Stimulated activated CD8-positive, alpha-beta memory T cell treated with anti-CD3 and anti-CD28 coated beads, Interleukin-4, amount 100 ng/mL, for 1 hour (primary cell): ENCODE measurements around the gene EDARADD.
"Not testable (repeated sequence)": the region's sequence is repeated elsewhere in the genome, so short reads cannot be mapped to it uniquely, and the experiment has no call there.

Experiments used
- DNase-seq, 2 donors: peaks; one replicate each; pipeline ENCODE4 v3.0.0-alpha.2; 2020; ENCODE audit warnings: low read depth in 2 of 2, low spot score in 1 of 2

EDARADD gene

DNA sequence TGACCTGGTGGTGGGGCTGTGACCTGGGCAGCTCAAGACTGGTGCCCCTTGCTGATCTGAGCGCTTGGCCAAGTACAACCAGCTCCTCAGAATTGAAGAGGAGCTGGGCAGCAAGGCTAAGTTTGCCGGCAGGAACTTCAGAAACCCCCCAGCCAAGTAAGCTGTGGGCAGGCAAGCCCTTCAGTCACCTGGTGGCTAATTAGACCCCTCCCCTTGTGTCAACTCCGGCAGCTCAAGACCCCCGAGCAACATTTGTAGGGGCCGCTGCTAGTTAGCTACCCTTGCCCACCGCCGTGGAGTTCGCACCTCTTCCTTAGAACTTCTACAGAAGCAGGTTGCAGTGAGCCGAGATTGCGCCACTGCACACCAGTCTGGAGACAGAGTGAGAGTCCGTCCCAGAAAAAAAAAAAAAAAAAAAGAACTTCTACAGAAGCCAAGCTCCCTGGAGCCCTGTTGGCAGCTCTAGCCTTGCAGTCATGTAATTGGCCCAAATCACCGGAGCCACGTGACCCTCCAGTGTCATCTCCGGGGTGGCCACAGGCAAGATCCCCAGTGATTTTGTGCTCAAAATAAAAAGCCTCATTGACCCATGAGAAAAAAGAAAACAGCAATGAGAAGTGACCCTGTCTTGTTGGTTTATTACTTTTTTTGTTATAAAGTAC, 90.4 kb downstream of the EDARADD start:
- DNase-seq: no peak

DNA sequence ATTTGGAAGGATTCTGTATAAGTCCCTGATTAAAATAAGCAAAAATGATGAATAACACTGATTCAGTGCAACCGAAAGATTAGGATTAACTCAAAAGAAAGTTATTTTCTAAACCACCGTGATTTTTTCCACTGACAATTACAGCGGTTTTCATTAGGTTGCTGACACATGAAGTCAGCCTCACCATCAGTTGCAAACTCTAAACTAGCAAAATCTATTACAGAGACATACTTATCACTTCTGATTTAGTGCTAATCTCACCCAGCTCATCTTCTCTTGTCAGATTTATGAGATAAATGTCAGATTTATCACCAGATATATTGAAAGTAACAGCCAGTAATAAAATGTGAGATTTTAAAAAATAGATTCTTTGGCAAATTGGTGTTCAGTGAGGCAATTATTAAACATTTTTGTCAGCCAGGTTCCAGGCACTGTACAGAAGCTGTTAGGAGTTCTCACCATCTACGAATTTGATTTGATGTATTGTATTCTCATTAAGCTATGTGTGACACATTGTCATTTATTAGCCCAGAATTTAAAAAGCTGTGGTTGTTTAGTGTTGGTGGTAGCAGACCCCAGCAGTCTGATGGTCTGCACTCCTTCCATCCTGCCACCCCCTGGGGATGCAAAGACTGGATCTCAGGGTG, 92.4 kb downstream of the EDARADD start:
- DNase-seq: no peak

DNA sequence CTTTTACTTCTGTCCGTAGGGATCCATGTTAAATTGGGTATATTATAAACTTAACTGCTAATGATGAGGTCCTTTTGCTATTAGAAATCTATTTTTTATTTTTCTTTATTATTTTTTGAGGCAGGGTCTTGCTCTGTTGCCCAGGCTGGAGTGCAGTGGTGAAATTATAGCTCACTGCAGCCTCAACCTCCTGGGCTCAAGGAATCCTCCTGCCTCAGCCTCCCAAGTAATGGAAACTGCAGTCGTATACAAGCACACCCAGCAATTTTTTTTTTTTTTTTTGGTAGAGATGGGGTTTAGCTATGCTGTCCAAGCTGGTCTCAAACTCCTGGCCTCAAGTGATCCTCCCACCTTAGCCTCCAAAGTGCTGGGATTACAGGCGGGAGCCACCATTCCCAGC, 95.1 kb downstream of the EDARADD start:
- DNase-seq: not testable (repeated sequence)

DNA sequence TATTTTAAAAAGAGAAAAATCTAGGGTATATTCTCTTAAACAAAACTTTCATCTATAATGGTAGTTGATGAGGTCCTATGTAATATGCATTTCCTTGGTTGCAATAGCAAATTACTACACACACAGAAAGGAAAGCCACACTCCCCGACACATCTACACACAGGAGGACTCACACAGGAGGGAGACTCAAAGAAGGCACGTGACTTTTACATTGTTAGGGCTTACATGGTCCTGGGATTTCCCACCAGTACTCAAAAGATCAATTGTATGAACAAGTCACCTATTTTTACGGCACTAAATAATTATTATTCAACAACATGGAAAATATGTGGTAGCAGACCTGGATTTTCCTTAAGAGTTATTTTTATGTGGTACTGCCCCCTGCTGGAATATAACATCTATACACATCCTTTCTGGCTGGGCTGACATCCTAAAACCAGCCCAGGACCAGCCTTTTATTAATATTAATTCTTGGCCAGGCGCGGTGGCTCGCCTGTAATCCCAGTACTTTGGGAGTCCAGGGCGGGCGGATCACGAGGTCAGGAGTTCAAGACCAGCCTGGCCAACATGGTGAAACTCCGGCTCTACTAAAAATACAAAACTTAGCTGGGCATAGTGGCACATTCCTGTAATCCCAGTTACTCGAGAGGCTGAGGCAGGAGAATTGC, 95.8 kb downstream of the EDARADD start:
- DNase-seq: no peak

DNA sequence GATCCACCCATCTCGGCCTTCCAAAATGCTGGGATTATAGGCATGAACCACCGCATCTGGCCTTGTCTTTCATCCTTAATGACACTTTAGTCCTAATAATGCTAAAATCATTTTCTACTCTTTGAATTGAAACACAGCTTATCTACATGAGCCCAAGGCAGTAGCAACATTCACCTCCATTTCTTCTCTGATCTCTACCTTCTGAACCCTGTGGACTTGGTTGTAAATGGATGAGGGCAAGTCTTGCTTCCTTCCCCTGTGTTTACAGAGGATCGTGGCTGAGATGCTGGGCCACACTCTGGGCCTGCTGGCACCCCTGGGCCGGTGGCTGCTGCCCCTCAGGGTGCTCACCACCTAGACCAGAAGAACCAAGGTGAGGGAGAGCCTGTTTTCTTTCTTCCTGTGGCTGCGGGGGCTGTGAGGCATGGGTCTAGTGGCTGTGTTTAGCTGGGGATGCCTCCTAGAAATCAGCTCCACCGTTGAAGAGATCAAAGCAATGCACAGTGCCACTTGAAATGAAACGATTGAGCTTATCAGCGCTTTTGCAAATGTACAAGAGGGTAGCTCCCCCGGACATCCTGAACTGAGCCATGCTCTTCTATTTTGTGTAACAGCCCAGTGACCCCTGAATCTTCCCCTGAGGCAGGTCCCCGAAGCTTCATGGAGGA, 97.5 kb downstream of the EDARADD start:
- DNase-seq: no peak

DNA sequence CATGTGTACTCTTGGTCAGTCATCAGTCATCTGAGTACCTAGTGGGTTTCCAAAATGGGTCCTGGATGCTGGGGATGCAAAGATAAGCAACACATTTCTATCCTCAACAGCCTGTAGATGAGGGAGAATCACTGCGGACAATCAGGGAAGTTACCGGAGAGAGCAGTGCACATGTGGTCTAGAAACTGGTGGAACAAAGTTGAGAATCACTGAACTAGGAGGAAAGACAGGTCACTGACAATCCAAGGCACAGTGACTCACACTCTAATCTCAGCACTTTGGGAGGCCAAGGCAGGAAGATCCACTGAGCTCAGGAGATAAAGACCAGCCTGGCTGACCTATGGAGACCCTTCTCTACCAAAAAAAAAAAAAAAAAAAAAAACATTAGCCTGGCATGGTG, 98.3 kb downstream of the EDARADD start:
- DNase-seq: no peak

DNA sequence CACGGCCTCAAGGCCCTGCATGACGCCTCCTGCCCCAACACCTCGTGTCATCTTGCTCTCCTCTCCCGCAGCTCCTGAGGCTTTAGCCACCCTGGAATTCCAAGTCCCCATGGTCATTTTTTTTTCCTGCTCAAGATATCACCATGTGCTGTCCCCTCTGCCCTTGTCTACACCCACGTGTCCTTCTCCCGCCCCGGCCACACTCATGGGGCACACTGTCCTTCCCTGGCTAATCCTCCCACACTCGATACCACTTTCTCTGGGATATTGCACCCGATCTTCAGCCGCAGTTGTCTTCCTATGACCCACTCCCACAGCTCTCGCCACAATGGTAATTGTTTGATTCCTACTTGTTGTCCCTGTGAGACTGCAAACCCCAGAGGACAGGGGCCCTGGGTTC, 100.0 kb downstream of the EDARADD start:
- DNase-seq: no peak

DNA sequence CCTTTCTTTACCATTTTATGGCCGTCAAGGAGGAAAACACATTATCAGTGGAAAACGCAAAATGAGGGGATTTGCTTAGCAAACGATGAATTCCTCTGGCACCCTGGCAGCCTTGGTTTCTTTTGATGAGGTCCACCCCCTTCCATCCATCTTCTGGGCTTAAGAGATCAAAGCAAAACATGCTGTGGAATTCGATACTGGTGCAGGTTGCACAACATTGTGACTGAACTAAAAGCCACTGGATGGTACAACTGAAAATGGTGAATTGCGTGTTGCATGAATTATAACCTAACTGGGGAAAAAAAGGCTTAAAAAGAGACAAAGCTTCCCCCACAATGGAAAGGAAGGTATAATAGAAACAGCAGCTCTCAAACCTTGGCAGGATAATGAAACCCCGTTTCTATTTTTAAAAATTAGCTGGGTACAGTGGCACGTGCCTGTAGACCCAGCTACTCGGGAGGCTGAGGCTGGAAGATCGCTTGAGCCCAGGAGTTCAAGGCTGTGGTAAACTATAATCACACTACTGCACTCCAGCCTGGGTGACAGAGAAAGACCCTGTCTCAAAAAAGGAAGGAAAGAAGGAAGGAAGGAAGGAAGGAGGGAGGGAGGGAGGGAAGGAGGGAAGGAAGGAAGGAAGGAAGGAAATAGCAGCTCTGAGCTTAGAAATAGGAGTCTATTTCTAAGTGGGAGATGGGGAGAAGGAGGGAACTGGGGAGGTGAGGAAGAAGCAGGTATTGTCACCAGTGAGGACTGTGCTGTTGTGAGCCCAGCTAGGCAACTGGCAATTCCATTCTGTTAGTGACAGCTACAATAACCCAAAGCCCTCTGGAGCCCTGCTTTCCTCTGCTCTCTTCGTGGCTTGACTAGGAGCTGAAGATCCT, 100.7 kb downstream of the EDARADD start:
- DNase-seq: no peak

DNA sequence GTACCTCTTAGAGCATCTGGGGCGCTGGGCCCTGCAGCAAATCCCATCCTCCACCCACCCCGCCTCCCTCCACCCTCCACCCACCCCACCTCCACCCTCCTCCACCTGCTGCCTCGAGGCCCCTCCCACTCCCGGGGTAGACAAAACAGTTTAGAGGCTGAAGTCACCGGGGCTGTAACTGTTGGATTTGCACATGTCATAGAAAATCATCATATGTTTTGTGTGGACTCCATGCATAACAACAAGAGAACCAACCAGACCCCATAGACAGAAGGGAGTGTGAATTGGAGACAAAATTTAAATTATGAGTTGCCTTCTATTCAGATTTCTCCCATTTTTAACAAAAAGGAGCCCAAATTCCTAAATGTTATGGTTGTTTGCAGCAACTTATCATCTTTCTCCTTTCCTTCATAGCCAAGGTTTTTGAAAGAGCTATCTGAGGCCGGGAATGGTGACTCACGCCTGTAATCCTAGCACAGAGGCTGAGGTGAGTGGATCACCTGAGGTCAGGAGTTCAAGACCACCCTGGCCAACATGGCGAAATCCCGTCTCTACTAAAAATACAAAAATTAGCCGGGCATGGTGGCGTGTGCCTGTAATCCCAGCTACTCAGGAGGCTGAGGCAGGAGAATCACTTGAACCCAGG, 101.5 kb downstream of the EDARADD start:
- no peak for DNase-seq

DNA sequence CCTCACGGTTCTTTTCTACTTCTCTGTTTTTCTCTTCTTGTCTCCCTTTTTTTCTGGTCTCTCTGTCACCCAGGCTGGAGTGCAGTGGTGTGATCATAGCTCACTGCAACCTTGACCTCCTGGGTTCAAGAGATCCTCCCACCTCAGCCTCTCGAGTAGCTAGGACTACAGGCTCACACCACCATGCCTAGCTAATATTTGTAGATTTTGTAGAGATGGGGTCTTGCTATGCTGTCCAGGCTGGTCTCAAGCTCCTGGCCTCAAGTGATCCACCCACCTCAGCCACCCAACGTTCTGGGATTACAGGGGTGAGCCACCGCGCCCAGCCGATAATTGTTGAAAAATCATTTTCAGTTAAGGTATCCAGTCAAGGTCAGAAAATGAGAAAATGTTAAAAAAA, 103.8 kb downstream of the EDARADD start:
- no peak for DNase-seq

DNA sequence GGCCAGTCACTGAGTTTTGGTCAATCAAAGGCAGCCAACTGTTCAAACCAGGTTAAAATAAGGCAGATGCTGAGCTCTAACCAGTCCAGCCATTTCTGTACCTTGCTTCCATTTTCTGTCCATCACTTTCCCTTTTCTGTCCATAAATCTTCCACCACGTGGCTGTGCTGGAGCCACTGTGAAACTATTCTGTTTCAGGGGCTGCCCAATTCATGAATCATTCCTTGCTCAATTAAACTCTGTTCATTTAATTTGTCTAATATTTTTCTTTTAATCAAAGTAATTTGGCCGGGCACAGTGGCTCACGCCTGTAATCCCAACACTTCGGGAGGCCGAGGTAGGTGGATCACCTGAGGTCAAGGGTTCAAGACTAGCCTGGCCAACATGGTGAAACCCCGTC, 107.0 kb downstream of the EDARADD start:
- no peak for DNase-seq

DNA sequence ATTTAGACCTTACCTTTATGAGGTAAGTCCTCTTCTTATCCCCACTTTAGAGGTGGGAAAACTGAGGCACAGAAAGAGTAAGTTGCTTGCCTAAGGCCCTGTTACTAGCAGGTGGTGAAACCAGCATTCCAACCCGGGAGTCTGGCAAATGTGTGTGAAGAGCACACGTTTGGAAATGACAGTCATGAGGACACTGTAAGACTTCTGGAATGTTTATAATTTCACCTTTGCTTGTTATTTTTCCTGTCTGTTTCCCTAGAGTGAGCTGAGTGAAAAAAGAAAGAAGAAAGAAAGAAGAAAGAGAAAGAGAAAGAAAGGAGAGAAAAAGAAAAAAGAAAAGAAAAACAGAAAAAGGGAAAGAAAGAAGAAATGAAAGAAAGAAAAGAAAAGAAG, 108.5 kb downstream of the EDARADD start:
- DNase-seq: no peak

DNA sequence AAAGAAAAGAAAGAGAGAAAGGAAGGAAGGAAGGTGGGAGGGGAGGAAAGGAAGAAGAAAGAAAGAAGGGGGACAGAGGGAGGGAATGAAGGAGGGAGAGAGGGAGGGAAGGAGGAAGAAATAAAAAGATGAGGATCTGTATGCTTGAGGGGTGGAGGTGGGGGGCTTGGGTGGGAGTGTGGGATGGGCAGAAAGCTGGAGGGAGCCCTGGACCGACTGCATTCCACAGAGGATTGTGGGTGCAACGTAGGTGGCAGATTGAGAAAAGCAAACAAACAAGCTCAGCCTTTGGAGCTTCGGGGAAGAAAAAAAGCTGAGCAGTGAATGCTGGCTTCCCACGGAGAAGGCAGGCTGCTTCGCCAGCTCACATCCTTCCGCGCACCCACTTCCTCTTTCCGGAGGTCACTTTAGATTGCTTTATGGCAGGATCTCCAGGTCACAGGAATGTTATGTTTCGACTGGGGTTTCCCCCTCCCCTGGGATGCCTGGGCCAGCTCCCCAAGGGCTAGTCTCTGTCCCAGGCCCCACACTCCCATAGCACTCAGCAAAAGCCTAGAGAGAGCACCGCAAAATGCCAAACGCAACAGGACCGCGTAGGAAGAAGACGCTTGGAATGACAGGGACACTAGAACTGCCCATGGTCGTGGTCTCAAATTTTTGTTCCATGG, 109.0 kb downstream of the EDARADD start:
- no peak for DNase-seq

DNA sequence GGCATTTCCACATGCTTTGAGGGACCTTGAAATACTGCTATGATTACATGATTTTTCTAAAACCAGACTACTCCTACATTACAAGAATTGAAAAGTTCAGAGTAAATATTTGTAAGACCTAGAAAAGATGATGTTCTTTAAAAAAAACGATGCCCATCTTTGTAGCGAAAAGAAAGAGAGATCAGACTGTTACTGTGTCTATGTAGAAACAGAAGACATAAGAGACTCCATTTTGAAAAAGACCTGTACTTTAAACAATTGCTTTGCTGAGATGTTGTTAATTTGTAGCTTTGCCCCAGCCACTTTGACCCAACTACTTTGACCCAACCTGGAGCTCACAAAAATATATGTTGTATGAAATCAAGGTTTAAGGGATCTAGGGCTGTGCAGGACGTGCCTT, 110.3 kb downstream of the EDARADD start:
- not testable (repeated sequence) for DNase-seq

DNA sequence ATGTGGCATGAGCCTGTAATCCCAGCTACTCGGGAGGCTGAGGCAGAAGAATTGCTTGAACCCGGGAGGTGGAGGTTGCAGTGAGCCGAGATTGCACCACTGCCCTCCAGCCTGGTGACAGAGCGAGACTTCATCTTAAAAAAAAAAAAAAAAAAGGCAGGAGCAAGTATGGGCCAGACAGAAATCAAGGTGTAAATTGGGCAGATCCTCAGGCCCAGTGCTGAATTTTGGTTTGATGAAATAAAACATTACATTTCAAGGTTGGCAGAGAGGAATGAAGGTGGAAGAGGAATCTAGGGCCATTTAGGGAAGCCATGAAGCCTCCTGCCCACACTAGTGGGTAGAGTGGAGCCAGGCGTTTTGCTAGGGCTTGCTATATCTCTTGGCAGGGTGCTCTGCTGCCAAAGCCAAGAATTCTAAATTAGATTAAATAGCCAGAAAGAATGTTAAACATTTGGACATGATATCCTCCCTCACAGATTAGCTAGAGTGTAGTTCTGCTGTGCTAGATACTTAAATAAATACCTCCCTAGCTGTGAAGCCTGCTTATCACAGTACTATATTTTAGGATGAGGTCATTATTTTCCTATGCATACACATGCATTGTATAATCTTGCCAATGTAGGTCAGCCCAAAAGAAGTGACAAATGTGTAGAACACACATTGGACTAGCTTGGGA, 113.1 kb downstream of the EDARADD start:
- no peak for DNase-seq

DNA sequence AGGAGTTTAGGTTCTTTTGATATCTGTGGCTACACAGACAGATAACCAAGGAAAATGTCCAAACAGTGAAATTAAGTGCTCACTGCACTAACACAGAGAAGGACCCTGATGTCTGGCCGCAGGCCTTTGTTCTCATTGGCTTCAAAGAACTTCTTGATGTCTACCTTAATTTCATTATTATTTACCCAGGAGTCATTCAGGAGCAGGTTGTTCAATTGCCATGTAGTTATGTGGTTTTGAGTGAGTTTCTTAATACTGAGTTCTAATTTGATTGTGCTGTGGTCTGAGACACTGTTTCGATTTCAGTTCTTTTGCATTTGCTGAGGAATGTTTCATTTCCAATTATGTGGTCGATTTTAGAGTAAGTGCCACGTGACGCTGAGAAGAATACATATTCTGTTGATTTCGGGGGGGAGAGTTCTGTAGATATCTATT, 114.5 kb downstream of the EDARADD start:
- no peak for DNase-seq

DNA sequence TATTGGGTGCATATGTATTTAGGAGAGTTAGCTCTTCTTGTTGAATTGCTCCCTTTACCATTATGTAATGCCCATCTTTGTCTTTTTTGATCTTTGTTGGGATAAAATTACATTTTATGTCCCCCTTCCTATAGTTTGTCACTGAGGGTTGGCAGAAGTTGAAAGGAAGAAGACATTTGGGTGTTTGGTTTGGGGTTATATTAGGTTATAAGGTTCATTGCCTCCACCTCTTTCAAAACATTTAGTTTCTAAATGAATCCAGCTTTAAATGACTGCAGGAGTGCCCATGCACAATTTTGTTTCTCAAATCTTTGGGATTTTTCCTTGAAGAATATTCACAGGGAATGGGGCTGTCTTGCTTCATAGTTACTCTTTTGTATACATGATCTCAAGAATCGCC, 115.1 kb downstream of the EDARADD start:
- DNase-seq: no peak

DNA sequence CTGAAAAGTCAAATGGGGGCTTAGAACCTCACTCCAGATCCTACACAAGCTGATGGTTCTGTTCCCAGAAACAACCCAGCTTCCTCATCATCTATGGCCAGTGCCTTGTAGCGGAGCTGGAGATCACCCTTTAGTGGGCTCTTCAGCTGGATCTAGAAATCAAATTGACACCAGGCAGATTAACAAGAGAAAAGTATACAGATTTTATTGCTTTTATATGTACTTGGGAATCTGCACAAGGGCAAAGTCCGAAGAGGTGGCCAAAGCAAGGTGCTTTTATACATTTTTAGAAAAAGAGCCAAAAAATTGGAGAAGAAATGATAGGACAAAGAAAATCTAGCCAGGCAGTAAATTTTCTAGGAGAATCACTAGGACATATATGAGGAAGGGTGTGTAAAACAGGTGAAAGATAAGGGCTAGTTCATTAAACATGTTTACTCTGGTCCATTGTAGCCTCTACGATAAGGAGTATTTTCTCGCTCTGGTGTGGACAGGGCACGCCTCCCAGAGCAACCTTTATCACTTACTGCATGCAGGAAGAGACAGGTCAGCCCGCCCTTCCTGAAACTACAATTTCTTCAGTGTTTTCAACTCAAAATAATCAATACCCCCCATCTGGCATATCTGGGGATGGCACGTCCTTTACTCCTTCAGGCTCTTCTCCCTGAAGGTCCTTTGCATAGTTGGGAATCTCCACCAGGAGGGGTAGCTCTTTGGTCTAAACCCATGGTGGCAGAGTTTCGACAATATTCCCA, 115.7 kb downstream of the EDARADD start:
- DNase-seq: no peak
